GM12891 (cell line): ENCODE results near the gene TGM4.

Source experiments
- PAX5 ChIP-seq: IDR thresholded peaks from 2 replicates; pipeline ENCODE4 v1.6.1; 2011; ENCODE audit warnings: low read length, moderate library complexity, mild to moderate bottlenecking; ENCODE audit not compliant: insufficient read depth, severe bottlenecking
- POLR2A ChIP-seq: IDR thresholded peaks from 2 replicates; pipeline ENCODE4 v1.6.1; 2011; ENCODE audit warnings: low read depth, low read length, control low read depth
- SPI1 ChIP-seq: IDR thresholded peaks from 2 replicates; pipeline ENCODE4 v1.6.1; 2011; ENCODE audit warnings: low read depth, low read length, control low read depth
- TAF1 ChIP-seq: IDR thresholded peaks from 2 replicates; pipeline ENCODE4 v1.6.1; 2011; ENCODE audit warnings: low read depth, low read length, control low read depth

GRCh38 chr3:44894485-44894884 is 20.1 kb downstream of the TGM4 start:
- TF ChIP-seq POLR2A (no peak), SPI1 (no peak), TAF1 (no peak), PAX5 (no peak)
